GM18502 (cell line): ENCODE results near the gene PHGDH.
A peak's percentile ranks its signal among the peaks of the same experiment; 100 is the strongest.
"Not testable (repeated sequence)": the region's sequence is repeated elsewhere in the genome, so short reads cannot be mapped to it uniquely, and the experiment has no call there.

Experiments used
- ATAC-seq: cut with Tn5 transposase; IDR thresholded peaks from one replicate; pipeline ENCODE4 v1.9.1; 2021; ENCODE audit warnings: mild to moderate bottlenecking; ENCODE audit not compliant: unreplicated experiment, poor library complexity

Gene PHGDH

GRCh38 chr1:119696863-119697262 lies 14.9 kb upstream of the PHGDH start:
- ATAC-seq, result not testable (repeated sequence)

- no peak for ATAC-seq
Measured at GRCh38 chr1:119697598-119697997, 14.1 kb upstream of the PHGDH start.

- ATAC-seq, result no peak
Measured at GRCh38 chr1:119700326-119700725, 11.4 kb upstream of the PHGDH start.

- ATAC-seq, result no peak
Measured at GRCh38 chr1:119701659-119702058, 10.1 kb upstream of the PHGDH start.

- no peak for ATAC-seq
Measured at GRCh38 chr1:119702384-119702783, 9.3 kb upstream of the PHGDH start.

GRCh38 chr1:119703666-119704450 lies 7.9 kb upstream of the PHGDH start:
- ATAC-seq, result no peak

- not testable (repeated sequence) for ATAC-seq
Measured at GRCh38 chr1:119706599-119706998, 5.1 kb upstream of the PHGDH start.

GRCh38 chr1:119711356-119711803 lies 354 bp upstream of the PHGDH start:
- ATAC-seq, result not testable (repeated sequence)

- peak; percentile 52 for ATAC-seq
Measured at GRCh38 chr1:119712342-119713038, 756 bp downstream of the PHGDH start.

- no peak for ATAC-seq
Measured at GRCh38 chr1:119713039-119713748, 1.5 kb downstream of the PHGDH start.

GRCh38 chr1:119713749-119714456 lies 2.2 kb downstream of the PHGDH start:
- no peak for ATAC-seq

GRCh38 chr1:119714583-119714982 lies 2.8 kb downstream of the PHGDH start:
- ATAC-seq, result no peak

GRCh38 chr1:119715542-119715941 lies 3.8 kb downstream of the PHGDH start:
- no peak for ATAC-seq

- ATAC-seq, result no peak
Measured at GRCh38 chr1:119718409-119718808, 6.7 kb downstream of the PHGDH start.

GRCh38 chr1:119718972-119719371 lies 7.2 kb downstream of the PHGDH start:
- no peak for ATAC-seq

GRCh38 chr1:119720866-119721440 lies 9.2 kb downstream of the PHGDH start:
- no peak for ATAC-seq

- ATAC-seq, result no peak
Measured at GRCh38 chr1:119721896-119722295, 10.2 kb downstream of the PHGDH start.

- ATAC-seq, result no peak
Measured at GRCh38 chr1:119724611-119725218, 13.0 kb downstream of the PHGDH start.

GRCh38 chr1:119725626-119726025 lies 13.9 kb downstream of the PHGDH start:
- ATAC-seq, result no peak

GRCh38 chr1:119727991-119728390 lies 16.3 kb downstream of the PHGDH start:
- no peak for ATAC-seq
